ENCODE measurements around the gene CDRT15. TPM values are rescaled to one million over a fixed set of nuclear protein-coding genes. Genes with fewer than 3 reads are reported as not detected.
"Not testable (repeated sequence)": the region's sequence is repeated elsewhere in the genome, so short reads cannot be mapped to it uniquely, and the experiment has no call there.

The CDRT15 gene
- total RNA-seq (2014; rRNA removed; shearing (Covaris generic); ENCODE audit: low replicate concordance): not detected in 2 replicates

- H3K4me3 ChIP-seq, H3K9me3 ChIP-seq, H3K27me3 ChIP-seq, H3K36me3 ChIP-seq, DNase-seq: not testable (repeated sequence)
Observed at GRCh38 chr17:14236762-14237161, at the start of gene CDRT15. Gene CDRT15 (minus strand): TSS chr17:14236862. CDS start chr17:14236833, 29 bp downstream.

GRCh38 chr17:14282726-14283125 lies 46.1 kb upstream of the CDRT15 start:
- H3K4me3 ChIP-seq: no peak overlapping the region
- H3K9me3 ChIP-seq: no peaks in the 10 kb centered on the region
- no peaks in the 10 kb centered on the region for H3K36me3 ChIP-seq
- H3K27me3 ChIP-seq: no peaks in the 10 kb centered on the region
- DNase-seq: no peak

GRCh38 chr17:14281530-14281929 lies 44.9 kb upstream of the CDRT15 start:
- Histone ChIP-seq H3K36me3 (no peaks in the 10 kb centered on the region), H3K9me3 (no peaks in the 10 kb centered on the region), H3K4me3 (no peak overlapping the region), H3K27me3 (no peaks in the 10 kb centered on the region)
- no peak for DNase-seq

- no peak for DNase-seq
- Histone ChIP-seq H3K36me3 (no peaks in the 10 kb centered on the region), H3K9me3 (no peaks in the 10 kb centered on the region), H3K4me3 (no peak overlapping the region), H3K27me3 (no peaks in the 10 kb centered on the region)
Observed at GRCh38 chr17:14276535-14277250, 40.0 kb upstream of the CDRT15 start.

- H3K27me3 ChIP-seq: no peaks in the 10 kb centered on the region
- no peaks in the 10 kb centered on the region for H3K9me3 ChIP-seq
- no peak for DNase-seq
- H3K4me3 ChIP-seq: no peak overlapping the region
- no peaks in the 10 kb centered on the region for H3K36me3 ChIP-seq
Observed at GRCh38 chr17:14270508-14270907, 33.8 kb upstream of the CDRT15 start.

GRCh38 chr17:14269473-14269872 lies 32.8 kb upstream of the CDRT15 start:
- Histone ChIP-seq H3K4me3 (no peak overlapping the region), H3K36me3 (no peaks in the 10 kb centered on the region), H3K27me3 (no peaks in the 10 kb centered on the region), H3K9me3 (no peaks in the 10 kb centered on the region)
- no peak for DNase-seq

- Histone ChIP-seq H3K4me3 (no peak overlapping the region), H3K36me3 (no peaks in the 10 kb centered on the region), H3K27me3 (no peaks in the 10 kb centered on the region), H3K9me3 (no peaks in the 10 kb centered on the region)
- no peak for DNase-seq
Observed at GRCh38 chr17:14268264-14268663, 31.6 kb upstream of the CDRT15 start.

GRCh38 chr17:14261406-14261805 lies 24.7 kb upstream of the CDRT15 start:
- DNase-seq: no peak
- H3K4me3 ChIP-seq: no peak overlapping the region
- H3K9me3 ChIP-seq: no peaks in the 10 kb centered on the region
- no peaks in the 10 kb centered on the region for H3K27me3 ChIP-seq
- no peaks in the 10 kb centered on the region for H3K36me3 ChIP-seq

GRCh38 chr17:14245629-14246028 lies 9.0 kb upstream of the CDRT15 start:
- H3K27me3 ChIP-seq: no peaks in the 10 kb centered on the region
- no peaks in the 10 kb centered on the region for H3K9me3 ChIP-seq
- H3K36me3 ChIP-seq: no peaks in the 10 kb centered on the region
- no peak overlapping the region for H3K4me3 ChIP-seq
- DNase-seq: no peak

GRCh38 chr17:14245002-14245401 lies 8.3 kb upstream of the CDRT15 start:
- H3K4me3 ChIP-seq: no peak overlapping the region

GRCh38 chr17:14239271-14239670 lies 2.6 kb upstream of the CDRT15 start:
- not testable (repeated sequence) for H3K9me3 ChIP-seq, DNase-seq, H3K36me3 ChIP-seq, H3K4me3 ChIP-seq, H3K27me3 ChIP-seq

More at GRCh38 chr17:14245002-14245401, 8.3 kb upstream of the CDRT15 start:
- no peaks in the 10 kb centered on the region for H3K9me3 ChIP-seq
- no peaks in the 10 kb centered on the region for H3K36me3 ChIP-seq
- no peaks in the 10 kb centered on the region for H3K27me3 ChIP-seq
- no peak for DNase-seq

- H3K9me3 ChIP-seq, DNase-seq, H3K4me3 ChIP-seq, H3K27me3 ChIP-seq, H3K36me3 ChIP-seq: not testable (repeated sequence)
Observed at GRCh38 chr17:14236032-14236431, 630 bp downstream of the CDRT15 start.

GRCh38 chr17:14235047-14235446 lies 1.6 kb downstream of the CDRT15 start:
- H3K27me3 ChIP-seq, DNase-seq, H3K36me3 ChIP-seq, H3K9me3 ChIP-seq, H3K4me3 ChIP-seq: not testable (repeated sequence)

GRCh38 chr17:14231187-14231586 lies 5.5 kb downstream of the CDRT15 start:
- DNase-seq, H3K36me3 ChIP-seq, H3K27me3 ChIP-seq, H3K9me3 ChIP-seq, H3K4me3 ChIP-seq: not testable (repeated sequence)

GRCh38 chr17:14228903-14229302 lies 7.8 kb downstream of the CDRT15 start:
- H3K4me3 ChIP-seq: no peak overlapping the region

GRCh38 chr17:14227052-14227451 lies 9.6 kb downstream of the CDRT15 start:
- no peak for DNase-seq
- Histone ChIP-seq H3K9me3 (no peaks in the 10 kb centered on the region), H3K36me3 (no peaks in the 10 kb centered on the region), H3K27me3 (no peaks in the 10 kb centered on the region), H3K4me3 (no peak overlapping the region)

More at GRCh38 chr17:14228903-14229302, 7.8 kb downstream of the CDRT15 start:
- DNase-seq: no peak
- Histone ChIP-seq H3K36me3 (no peaks in the 10 kb centered on the region), H3K27me3 (no peaks in the 10 kb centered on the region), H3K9me3 (no peaks in the 10 kb centered on the region)

GRCh38 chr17:14225254-14225980 lies 11.2 kb downstream of the CDRT15 start:
- Histone ChIP-seq H3K4me3 (no peak overlapping the region), H3K36me3 (no peaks in the 10 kb centered on the region), H3K9me3 (no peaks in the 10 kb centered on the region), H3K27me3 (no peaks in the 10 kb centered on the region)
- DNase-seq: no peak

GRCh38 chr17:14222611-14223010 lies 14.1 kb downstream of the CDRT15 start:
- H3K9me3 ChIP-seq: no peaks in the 10 kb centered on the region
- no peaks in the 10 kb centered on the region for H3K36me3 ChIP-seq
- no peak for DNase-seq
- no peak overlapping the region for H3K4me3 ChIP-seq
- no peaks in the 10 kb centered on the region for H3K27me3 ChIP-seq
